ENCODE results near the gene BMPR1A. TPM values are rescaled to one million over a fixed set of nuclear protein-coding genes. Genes with fewer than 3 reads are reported as not detected.

Gene BMPR1A
- total RNA-seq, 6 donors from 2014 or later: 12.9 to 37.4 (median 30.6) TPM

- Histone ChIP-seq H3K4me1 (peaks cover 0 to 8% (median 4%) of the 10 kb centered on the region in 4 donors), H3K27ac (no peak overlapping the region)
Observed at GRCh38 chr10:86775870-86776180, 19.4 kb downstream of the BMPR1A start.

GRCh38 chr10:86779220-86780017, 23.0 kb downstream of the BMPR1A start:
- 66 to 71% methylated on average over 5 of the region's 5 CpGs for WGBS, 2 donors

More at GRCh38 chr10:86775870-86776180, 19.4 kb downstream of the BMPR1A start:
- Histone ChIP-seq H3K27me3 (no peaks in the 10 kb centered on the region), H3K4me3 (no peak overlapping the region), H3K9me3 (no peaks in the 10 kb centered on the region), H3K36me3 (no peaks in the 10 kb centered on the region)
- ATAC-seq (ENCODE audit: low FRiP score in 2 of 2) (no peak), DNase-seq (no peak)
- WGBS, 2 donors: 49 to 64% methylated on average over 3 of the region's 3 CpGs
- no peak for TF ChIP-seq EP300 (IDR thresholded peaks at IDR 0.05)
- no peak for TF ChIP-seq POLR2AphosphoS5 (IDR thresholded peaks at IDR 0.05)
- TF ChIP-seq POLR2A (IDR thresholded peaks at IDR 0.05): no peak
- TF ChIP-seq, protein P1, sequence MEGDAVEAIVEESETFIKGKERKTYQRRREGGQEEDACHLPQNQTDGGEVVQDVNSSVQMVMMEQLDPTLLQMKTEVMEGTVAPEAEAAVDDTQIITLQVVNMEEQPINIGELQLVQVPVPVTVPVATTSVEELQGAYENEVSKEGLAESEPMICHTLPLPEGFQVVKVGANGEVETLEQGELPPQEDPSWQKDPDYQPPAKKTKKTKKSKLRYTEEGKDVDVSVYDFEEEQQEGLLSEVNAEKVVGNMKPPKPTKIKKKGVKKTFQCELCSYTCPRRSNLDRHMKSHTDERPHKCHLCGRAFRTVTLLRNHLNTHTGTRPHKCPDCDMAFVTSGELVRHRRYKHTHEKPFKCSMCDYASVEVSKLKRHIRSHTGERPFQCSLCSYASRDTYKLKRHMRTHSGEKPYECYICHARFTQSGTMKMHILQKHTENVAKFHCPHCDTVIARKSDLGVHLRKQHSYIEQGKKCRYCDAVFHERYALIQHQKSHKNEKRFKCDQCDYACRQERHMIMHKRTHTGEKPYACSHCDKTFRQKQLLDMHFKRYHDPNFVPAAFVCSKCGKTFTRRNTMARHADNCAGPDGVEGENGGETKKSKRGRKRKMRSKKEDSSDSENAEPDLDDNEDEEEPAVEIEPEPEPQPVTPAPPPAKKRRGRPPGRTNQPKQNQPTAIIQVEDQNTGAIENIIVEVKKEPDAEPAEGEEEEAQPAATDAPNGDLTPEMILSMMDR (IDR thresholded peaks at IDR 0.05): no peak

GRCh38 chr10:86782701-86783418, 26.4 kb downstream of the BMPR1A start:
- H3K9me3 ChIP-seq: no peaks in the 10 kb centered on the region
- no peak for ATAC-seq (ENCODE audit: low FRiP score in 2 of 2)
- H3K4me1 ChIP-seq: peaks cover 5 to 22% (median 19%) of the 10 kb centered on the region in 4 donors
- no peak overlapping the region for H3K27ac ChIP-seq
- no peaks in the 10 kb centered on the region for H3K36me3 ChIP-seq
- no peaks in the 10 kb centered on the region for H3K27me3 ChIP-seq
- no peak for DNase-seq
- TF ChIP-seq, protein P1 (IDR thresholded peaks at IDR 0.05): no peak
- TF ChIP-seq POLR2AphosphoS5 (IDR thresholded peaks at IDR 0.05) (no peak), POLR2A (IDR thresholded peaks at IDR 0.05) (no peak)
- no peak overlapping the region for H3K4me3 ChIP-seq
- WGBS, 2 donors: 75 to 88% methylated on average over 1 of the region's 1 CpG

More at GRCh38 chr10:86779220-86780017, 23.0 kb downstream of the BMPR1A start:
- H3K9me3 ChIP-seq: no peaks in the 10 kb centered on the region
- DNase-seq (no peak), ATAC-seq (ENCODE audit: low FRiP score in 2 of 2) (no peak)
- H3K4me3 ChIP-seq: no peak overlapping the region
- peaks cover 0 to 8% (median 4%) of the 10 kb centered on the region in 4 donors for H3K4me1 ChIP-seq
- TF ChIP-seq POLR2AphosphoS5 (IDR thresholded peaks at IDR 0.05) (no peak), EP300 (IDR thresholded peaks at IDR 0.05) (no peak), POLR2A (IDR thresholded peaks at IDR 0.05) (no peak)
- TF ChIP-seq, protein P1 (IDR thresholded peaks at IDR 0.05): no peak
- H3K27me3 ChIP-seq: no peaks in the 10 kb centered on the region
- H3K36me3 ChIP-seq: no peaks in the 10 kb centered on the region
- H3K27ac ChIP-seq: no peak overlapping the region

GRCh38 chr10:86785037-86785436, 28.6 kb downstream of the BMPR1A start:
- Histone ChIP-seq H3K9me3 (no peaks in the 10 kb centered on the region), H3K4me1 (peaks cover 5 to 21% (median 17%) of the 10 kb centered on the region in 4 donors), H3K27me3 (no peaks in the 10 kb centered on the region), H3K36me3 (no peaks in the 10 kb centered on the region), H3K27ac (no peak overlapping the region), H3K4me3 (no peak overlapping the region)
- TF ChIP-seq POLR2AphosphoS5 (IDR thresholded peaks at IDR 0.05) (no peak), POLR2A (IDR thresholded peaks at IDR 0.05) (no peak), EP300 (IDR thresholded peaks at IDR 0.05) (no peak)
- DNase-seq (no peak), ATAC-seq (ENCODE audit: low FRiP score in 2 of 2) (no peak)
- WGBS, 2 donors: 71 to 89% methylated on average over 4 of the region's 4 CpGs

DNA sequence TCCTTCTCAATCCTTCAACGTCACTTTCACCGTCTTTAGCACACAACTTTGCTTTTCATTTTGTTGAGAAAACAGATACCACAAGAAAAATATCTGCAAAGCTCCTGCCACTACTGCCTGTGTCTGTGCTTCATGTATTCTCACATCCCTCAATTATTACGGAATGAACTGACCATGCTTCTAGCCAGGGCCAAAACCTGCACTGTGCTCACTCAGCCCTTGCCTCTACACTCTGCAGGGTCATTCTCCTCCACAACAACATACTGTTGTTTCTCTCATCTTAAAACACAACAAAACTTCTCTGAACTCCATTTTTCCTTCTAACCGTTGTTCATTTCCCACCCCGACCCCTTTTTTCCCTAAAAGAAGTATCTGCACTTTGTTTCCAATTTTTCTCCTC, 29.5 kb downstream of the BMPR1A start:
- Histone ChIP-seq H3K27ac (no peak overlapping the region), H3K4me3 (no peak overlapping the region), H3K4me1 (peaks cover 5 to 21% (median 17%) of the 10 kb centered on the region in 4 donors), H3K27me3 (no peaks in the 10 kb centered on the region), H3K36me3 (no peaks in the 10 kb centered on the region), H3K9me3 (no peaks in the 10 kb centered on the region)
- ATAC-seq (ENCODE audit: low FRiP score in 2 of 2) (no peak), DNase-seq (no peak)
- TF ChIP-seq EP300 (IDR thresholded peaks at IDR 0.05): no peak
- TF ChIP-seq, protein P1 (IDR thresholded peaks at IDR 0.05): no peak
- 61 to 65% methylated on average over 5 of the region's 5 CpGs for WGBS, 2 donors
